Kidney (tissue), 14 donors: ENCODE data around the gene XPO5. TPM values are rescaled to one million over a fixed set of nuclear protein-coding genes. Genes with fewer than 3 reads are reported as not detected.
"Not testable (repeated sequence)": the region's sequence is repeated elsewhere in the genome, so short reads cannot be mapped to it uniquely, and the experiment has no call there.

ENCODE experiments used
- DNase-seq, 5 donors: peaks; one replicate each; pipeline ENCODE4 v3.0.0-alpha.2; 2013 to 2020
- FAIRE-seq: peaks from 2 replicates; lab custom pipeline; 2012; peaks lifted over from hg19 to GRCh38; lab: Jason Lieb, UNC
- H3K27ac ChIP-seq, 2 donors: one replicate each; pipeline ENCODE4 v1.7.0; 2013; ENCODE audit warnings: low read depth in 2 of 2, low read length in 2 of 2, inconsistent platforms in 1 of 2
- H3K27me3 ChIP-seq: one replicate; pipeline ENCODE4 v1.7.1; 2013; ENCODE audit warnings: low read length, inconsistent platforms; ENCODE audit not compliant: control insufficient read depth, insufficient read depth
- H3K36me3 ChIP-seq, 3 donors: one replicate each; pipeline versions ENCODE4 v1.7.0 to v1.7.1; 2013; ENCODE audit warnings: low read length in 3 of 3, control low read depth in 1 of 3, inconsistent platforms in 1 of 3; ENCODE audit not compliant: insufficient read depth in 3 of 3, control insufficient read depth in 2 of 3
- H3K4me1 ChIP-seq, 3 donors: one replicate each; pipeline versions ENCODE4 v1.7.0 to v1.7.1; 2013; ENCODE audit warnings: low read length in 3 of 3, inconsistent platforms in 1 of 3, low read depth in 1 of 3; ENCODE audit not compliant: control insufficient read depth in 2 of 3, insufficient read depth in 2 of 3
- H3K4me3 ChIP-seq, 3 donors: one replicate each; pipeline versions ENCODE4 v1.7.0 to v1.8.1; 2013; ENCODE audit warnings: low read length in 3 of 3, control low read depth in 1 of 3, inconsistent platforms in 1 of 3
- H3K9ac ChIP-seq, 3 donors: one replicate each; pipeline versions ENCODE4 v1.7.0 to v1.7.1; 2013; ENCODE audit warnings: low read length in 3 of 3, control low read depth in 1 of 3, inconsistent platforms in 1 of 3
- H3K9me3 ChIP-seq, 3 donors: one replicate each; pipeline versions ENCODE4 v1.7.0 to v1.7.1; 2013; ENCODE audit warnings: low read length in 3 of 3, control low read depth in 1 of 3, inconsistent platforms in 1 of 3; ENCODE audit not compliant: control insufficient read depth in 2 of 3, insufficient read depth in 1 of 3
- CTCF ChIP-seq: IDR thresholded peaks from 3 replicates; pipeline ENCODE4 v1.5.1; 2012; ENCODE audit warnings: mild to moderate bottlenecking, moderate library complexity, borderline replicate concordance; ENCODE audit not compliant: insufficient read depth; ENCODE audit errors: extremely low read depth
- intact Hi-C: fragments of 100-400 bp; cut with DNase I; formaldehyde crosslinking; loops from one replicate; pipeline ENCODE4 v1.11.1; 2022
- polyA plus RNA-seq: library from polyadenylated mRNA; stranded (reverse); fragments of 350-450 nt; fragmentation: Illumina TruSeq; extraction: RNeasy Lipid Tissue Mini Kit (QIAGEN cat#74804); gene quantifications from one replicate; pipeline ENCODE4 v1.2.3, GENCODE V29; 2014; ENCODE audit warnings: low read depth, low replicate concordance; ENCODE audit not compliant: insufficient read depth
- total RNA-seq: library from RNA; stranded (reverse); fragmentation: NEBNext Ultra II Directional; extraction: Animal tissue kit (Norgen Biotek cat#: 25700); gene quantifications from one replicate; pipeline ENCODE4 v1.2.1, GENCODE V29; 2021
- donor health status: control.
- donor health status: control.
- donor health status: control.
- donor health status: control.
- donor health status: control.
- donor health status: DM: yes; HTN: yes; CAD: no.
- donor health status: Normal renal cell carcinoma (clear cell type).

The XPO5 gene
- total and polyA plus RNA-seq, 2 donors from 2014 or later = 7.5 to 34.3 TPM

GRCh38 chr6:43572015-43572414 is 3.8 kb downstream of the XPO5 start:
- no peaks in the 10 kb centered on the region for H3K27me3 ChIP-seq
- intact Hi-C loops = no loop called here
- H3K9me3 ChIP-seq = no peaks in the 10 kb centered on the region
- H3K27ac ChIP-seq = no peak overlapping the region
- H3K4me3 ChIP-seq = no peak overlapping the region
- TF ChIP-seq CTCF = no peak
- FAIRE-seq (no peak), DNase-seq (no peak)
- peaks cover 0 to 4% (median 0%) of the 10 kb centered on the region in 3 donors for H3K4me1 ChIP-seq
- H3K36me3 ChIP-seq = peaks cover 7 to 23% (median 13%) of the 10 kb centered on the region in 3 donors
- no peak overlapping the region for H3K9ac ChIP-seq

GRCh38 chr6:43570876-43571441 is 4.9 kb downstream of the XPO5 start:
- H3K9ac ChIP-seq = no peak overlapping the region
- no peaks in the 10 kb centered on the region for H3K9me3 ChIP-seq
- DNase-seq (no peak), FAIRE-seq (no peak)
- intact Hi-C loops = no loop called here
- peaks cover 0 to 4% (median 0%) of the 10 kb centered on the region in 3 donors for H3K4me1 ChIP-seq
- H3K27me3 ChIP-seq = no peaks in the 10 kb centered on the region
- no peak overlapping the region for H3K4me3 ChIP-seq
- peaks cover 9 to 25% (median 15%) of the 10 kb centered on the region in 3 donors for H3K36me3 ChIP-seq
- no peak overlapping the region for H3K27ac ChIP-seq
- TF ChIP-seq CTCF = no peak

GRCh38 chr6:43559328-43559727 is 16.5 kb downstream of the XPO5 start:
- TF ChIP-seq CTCF = no peak
- Histone ChIP-seq H3K9me3 (no peaks in the 10 kb centered on the region), H3K9ac (no peak overlapping the region), H3K27ac (no peak overlapping the region), H3K4me1 (no peaks in the 10 kb centered on the region), H3K4me3 (no peak overlapping the region), H3K36me3 (peaks cover 3 to 40% (median 28%) of the 10 kb centered on the region in 3 donors), H3K27me3 (no peaks in the 10 kb centered on the region)
- FAIRE-seq (no peak), DNase-seq (no peak)
- intact Hi-C loops = no loop called here

DNA sequence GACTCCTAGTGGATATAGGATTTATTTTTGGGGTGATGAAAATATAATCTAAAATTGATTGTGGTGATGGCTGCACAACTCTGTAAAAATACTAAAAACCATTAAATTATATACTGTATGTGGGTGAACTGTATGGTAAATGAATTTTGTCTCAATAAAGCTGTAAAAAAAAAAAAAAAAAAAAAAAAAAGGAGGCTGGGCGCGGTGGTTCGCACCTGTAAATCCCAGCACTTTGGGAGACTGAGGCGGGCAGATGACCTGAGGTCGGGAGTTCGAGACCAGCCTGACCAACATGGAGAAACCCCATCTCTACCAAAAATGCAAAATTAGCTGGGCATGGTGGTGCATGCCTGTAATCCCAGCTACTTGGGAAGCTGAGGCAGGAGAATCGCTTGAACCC is 18.2 kb downstream of the XPO5 start:
- FAIRE-seq, H3K9me3 ChIP-seq, H3K4me3 ChIP-seq, H3K9ac ChIP-seq, DNase-seq, H3K4me1 ChIP-seq, H3K27ac ChIP-seq, intact Hi-C loops, H3K27me3 ChIP-seq: not testable (repeated sequence)
- peaks cover 9 to 40% (median 27%) of the 10 kb centered on the region in 3 donors for H3K36me3 ChIP-seq
